Measurements from ENCODE around the gene SUPT4H1. TPM values are rescaled to one million over a fixed set of nuclear protein-coding genes. Genes with fewer than 3 reads are reported as not detected.

Gene SUPT4H1
- total RNA-seq, 1 donor = 49.9 TPM

DNA sequence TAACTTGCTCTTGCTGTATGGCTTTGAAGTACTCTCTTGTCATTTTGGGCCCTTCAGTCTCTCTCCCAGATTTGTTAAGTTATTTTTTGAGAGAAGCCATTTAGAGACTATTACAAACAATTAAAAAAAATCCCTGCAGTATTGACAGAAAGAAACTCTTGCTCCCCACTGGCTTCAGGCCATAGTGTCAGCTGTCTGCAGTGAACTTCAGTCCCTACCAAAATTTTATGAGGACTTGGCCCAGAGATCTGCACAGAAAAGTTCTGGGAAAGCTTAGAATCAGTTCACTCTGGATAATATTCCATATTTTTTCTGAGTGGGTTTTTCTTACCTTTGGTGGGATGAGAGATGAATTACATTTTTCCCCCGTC lies 30.9 kb upstream of the SUPT4H1 start:
- no peak overlapping the region for H3K4me3 ChIP-seq (ENCODE audit: insufficient read depth, low read length)
- H3K27me3 ChIP-seq (ENCODE audit: insufficient read depth, low read length) = no peaks in the 10 kb centered on the region
- H3K9me3 ChIP-seq (ENCODE audit: low read depth, low read length) = no peaks in the 10 kb centered on the region
- no peaks in the 10 kb centered on the region for H4K20me1 ChIP-seq (ENCODE audit: insufficient read depth, low read length)
- no peaks in the 10 kb centered on the region for H3K4me1 ChIP-seq (ENCODE audit: insufficient read depth, low read length)
- H3K36me3 ChIP-seq (ENCODE audit: insufficient read depth, low read length) = no peaks in the 10 kb centered on the region
- no peaks in the 10 kb centered on the region for H3K79me2 ChIP-seq (ENCODE audit: insufficient read depth, low read length)
- no peak for DNase-seq (ENCODE audit: insufficient read length, low spot score, missing footprints)
- TF ChIP-seq CTCF (IDR thresholded peaks at IDR 0.05; ENCODE audit: extremely low read depth, low read depth, low read length) = no peak
- no peak overlapping the region for H3K27ac ChIP-seq (ENCODE audit: low read depth, low read length)
- H2AFZ ChIP-seq (ENCODE audit: low read length) = no peak overlapping the region
- no peak overlapping the region for H3K4me2 ChIP-seq (ENCODE audit: insufficient read depth, low read length)

GRCh38 chr17:58382108-58382871 lies 30.3 kb upstream of the SUPT4H1 start:
- H3K27me3 ChIP-seq (ENCODE audit: insufficient read depth, low read length) = no peaks in the 10 kb centered on the region
- no peak overlapping the region for H3K4me2 ChIP-seq (ENCODE audit: insufficient read depth, low read length)
- DNase-seq (ENCODE audit: insufficient read length, low spot score, missing footprints) = no peak
- H3K4me3 ChIP-seq (ENCODE audit: insufficient read depth, low read length) = no peak overlapping the region
- no peak overlapping the region for H3K27ac ChIP-seq (ENCODE audit: low read depth, low read length)
- H3K9me3 ChIP-seq (ENCODE audit: low read depth, low read length) = no peaks in the 10 kb centered on the region
- no peaks in the 10 kb centered on the region for H4K20me1 ChIP-seq (ENCODE audit: insufficient read depth, low read length)
- no peak overlapping the region for H2AFZ ChIP-seq (ENCODE audit: low read length)
- no peaks in the 10 kb centered on the region for H3K79me2 ChIP-seq (ENCODE audit: insufficient read depth, low read length)
- no peak for TF ChIP-seq CTCF (IDR thresholded peaks at IDR 0.05; ENCODE audit: extremely low read depth, low read depth, low read length)
- H3K36me3 ChIP-seq (ENCODE audit: insufficient read depth, low read length) = no peaks in the 10 kb centered on the region
- no peaks in the 10 kb centered on the region for H3K4me1 ChIP-seq (ENCODE audit: insufficient read depth, low read length)

DNA sequence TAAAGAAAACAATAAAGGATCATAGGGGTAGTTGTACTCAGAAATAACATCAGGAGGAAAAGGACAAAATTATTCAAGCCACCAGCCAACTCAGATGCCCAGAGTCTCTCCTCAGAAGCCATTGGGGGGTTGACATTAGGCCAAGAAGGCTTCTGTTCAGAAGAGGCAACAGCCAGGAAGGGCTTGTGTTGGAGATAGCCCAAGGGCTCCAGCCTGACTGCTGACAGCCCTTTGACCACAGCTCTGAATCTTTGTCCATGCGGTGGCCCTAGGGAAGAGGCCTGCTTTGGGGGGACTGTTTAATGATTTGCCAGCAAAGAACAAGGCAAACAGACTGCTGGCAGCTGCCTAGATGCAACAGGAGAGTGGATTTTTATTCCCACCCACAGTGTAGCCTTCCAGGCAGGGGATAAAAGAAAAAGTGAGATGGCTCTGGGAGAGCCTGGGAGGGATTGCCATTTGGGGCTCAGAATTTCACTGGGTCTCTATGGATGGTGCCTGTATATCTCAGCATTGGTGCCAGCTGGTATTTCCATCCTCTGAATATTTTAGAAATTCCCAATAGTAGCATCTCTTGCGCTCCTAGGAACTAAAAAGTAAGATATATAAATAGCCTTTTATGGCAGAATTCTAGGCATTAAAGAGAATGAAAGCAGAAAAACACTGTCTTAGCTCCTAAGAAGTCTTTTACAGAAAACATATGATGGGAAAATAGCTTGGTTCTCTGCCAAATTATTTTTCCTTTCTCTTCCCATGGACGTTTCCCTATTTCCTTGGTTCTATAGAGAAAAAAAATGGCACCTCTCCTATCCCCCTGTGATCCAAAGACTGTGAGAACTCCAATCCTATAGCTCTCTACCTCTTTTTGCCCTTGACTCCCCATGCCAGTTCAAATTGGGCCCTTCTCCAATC lies 29.4 kb upstream of the SUPT4H1 start:
- no peak for DNase-seq (ENCODE audit: insufficient read length, low spot score, missing footprints)
- no peak for TF ChIP-seq CTCF (IDR thresholded peaks at IDR 0.05; ENCODE audit: extremely low read depth, low read depth, low read length)
- H2AFZ ChIP-seq (ENCODE audit: low read length) = no peak overlapping the region
- no peaks in the 10 kb centered on the region for H3K9me3 ChIP-seq (ENCODE audit: low read depth, low read length)
- no peak overlapping the region for H3K4me3 ChIP-seq (ENCODE audit: insufficient read depth, low read length)
- no peaks in the 10 kb centered on the region for H3K4me1 ChIP-seq (ENCODE audit: insufficient read depth, low read length)
- no peaks in the 10 kb centered on the region for H3K79me2 ChIP-seq (ENCODE audit: insufficient read depth, low read length)
- H3K27me3 ChIP-seq (ENCODE audit: insufficient read depth, low read length) = no peaks in the 10 kb centered on the region
- H3K36me3 ChIP-seq (ENCODE audit: insufficient read depth, low read length) = no peaks in the 10 kb centered on the region
- H3K27ac ChIP-seq (ENCODE audit: low read depth, low read length) = no peak overlapping the region
- H4K20me1 ChIP-seq (ENCODE audit: insufficient read depth, low read length) = no peaks in the 10 kb centered on the region
- no peak overlapping the region for H3K4me2 ChIP-seq (ENCODE audit: insufficient read depth, low read length)

Data from osteoblast (primary cell).